8988T (cell line): ENCODE measurements around the gene BRINP2.

ENCODE experiments used
- DNase-seq: peaks from one replicate; pipeline ENCODE4 v3.0.0; 2011

BRINP2 gene

DNA sequence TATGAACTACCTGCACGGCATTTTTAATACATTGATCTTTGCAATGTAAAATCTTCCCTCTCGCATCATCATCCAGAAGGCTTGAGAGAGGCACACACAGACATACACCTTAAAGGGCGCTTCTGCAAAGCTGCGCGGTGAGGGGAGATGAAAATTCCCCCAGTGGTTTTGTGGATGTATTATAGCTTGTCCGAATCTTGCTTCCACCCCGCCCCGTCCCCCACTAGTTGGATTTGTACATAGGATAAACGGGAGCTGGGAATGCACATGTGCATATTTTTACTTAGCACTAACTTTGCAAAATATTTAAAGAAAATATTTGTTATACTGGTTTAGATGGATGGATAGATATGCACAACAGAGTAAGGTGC, 5.7 kb upstream of the BRINP2 start:
- DNase-seq, result no peak

DNA sequence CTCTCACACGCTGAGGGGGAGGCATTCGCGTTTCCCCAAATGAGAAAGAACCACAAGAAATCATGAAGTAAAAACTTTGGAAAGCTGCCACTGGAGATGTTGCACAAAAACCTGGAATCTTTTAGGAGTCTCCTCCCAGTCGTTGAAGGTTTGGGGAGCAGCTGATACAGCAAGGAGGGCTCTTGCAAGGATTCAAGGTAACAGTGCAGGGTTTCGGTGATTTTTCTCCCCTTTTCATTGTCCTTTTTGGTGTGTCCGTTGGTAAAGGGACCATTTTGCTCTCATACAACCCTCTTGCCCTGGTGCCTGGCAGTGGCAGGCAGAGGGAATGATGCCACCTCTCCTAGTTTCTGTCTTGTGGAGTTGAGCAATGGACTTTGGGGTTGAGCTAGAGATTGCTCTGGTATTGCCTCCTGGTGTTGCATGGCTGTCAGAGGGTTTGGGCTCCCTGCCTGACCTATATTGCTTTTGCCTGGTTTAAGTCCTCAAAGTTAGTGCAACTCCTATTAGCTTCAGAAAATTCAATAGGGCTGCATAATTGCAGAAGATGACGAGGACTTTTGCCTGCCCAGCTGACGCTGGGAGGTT, 872 bp downstream of the BRINP2 start:
- no peak for DNase-seq

DNA sequence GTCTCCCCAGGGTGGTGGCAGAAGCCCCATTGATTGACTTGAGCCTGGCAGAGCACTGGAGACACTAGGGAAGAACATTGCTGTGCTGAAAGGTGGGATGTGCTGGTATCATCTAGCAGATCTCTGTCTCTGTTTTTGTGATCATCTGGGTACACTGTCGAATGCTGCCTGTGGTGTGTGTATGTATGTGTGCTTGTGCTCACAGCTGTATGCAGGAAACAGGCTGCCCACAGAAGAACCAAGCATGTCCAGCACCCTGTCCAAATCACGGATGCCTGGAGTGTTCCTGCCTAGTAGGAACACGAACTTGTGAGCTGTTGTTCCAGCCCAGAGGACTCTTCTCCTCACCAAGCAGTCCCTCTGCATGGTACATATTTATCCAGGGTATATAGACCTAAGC, 1.5 kb downstream of the BRINP2 start:
- no peak for DNase-seq

DNA sequence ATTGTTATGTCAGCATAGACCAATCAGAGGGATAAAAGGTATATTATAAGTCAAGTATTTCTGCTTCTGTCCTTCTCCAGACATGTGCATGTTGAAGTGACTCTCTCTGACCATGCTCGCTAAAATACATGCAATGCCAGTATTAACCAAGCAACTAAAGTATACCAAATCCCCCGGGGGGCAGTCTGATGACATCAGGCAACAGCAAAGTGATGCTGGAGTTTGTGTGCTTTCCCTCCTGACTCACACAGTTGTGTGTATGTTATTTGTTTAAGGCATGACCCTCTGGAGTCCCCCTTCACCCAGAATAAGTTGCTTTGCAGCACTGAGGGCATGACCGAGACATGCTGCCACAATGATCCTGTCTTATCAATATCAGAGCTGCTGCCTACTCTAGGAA, 2.1 kb downstream of the BRINP2 start:
- no peak for DNase-seq

DNA sequence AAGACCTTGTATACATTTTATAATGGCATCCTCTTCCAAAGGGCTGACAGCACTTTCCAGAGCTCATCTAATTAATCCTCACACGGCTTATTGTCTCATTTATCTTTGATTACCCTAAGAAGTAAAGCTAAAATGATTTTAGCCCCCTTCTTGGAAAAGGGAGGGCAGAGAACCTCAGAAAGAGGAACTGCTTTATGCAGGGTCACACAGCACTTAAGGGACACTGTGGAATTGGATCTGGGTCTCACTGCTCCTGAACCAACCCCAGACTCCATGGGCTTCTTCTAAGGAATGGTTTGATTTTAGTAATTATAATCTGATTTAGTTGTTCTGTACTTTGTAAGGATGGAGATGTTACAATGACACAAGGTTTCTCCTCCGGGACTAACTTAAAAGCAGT, 3.2 kb downstream of the BRINP2 start:
- no peak for DNase-seq

DNA sequence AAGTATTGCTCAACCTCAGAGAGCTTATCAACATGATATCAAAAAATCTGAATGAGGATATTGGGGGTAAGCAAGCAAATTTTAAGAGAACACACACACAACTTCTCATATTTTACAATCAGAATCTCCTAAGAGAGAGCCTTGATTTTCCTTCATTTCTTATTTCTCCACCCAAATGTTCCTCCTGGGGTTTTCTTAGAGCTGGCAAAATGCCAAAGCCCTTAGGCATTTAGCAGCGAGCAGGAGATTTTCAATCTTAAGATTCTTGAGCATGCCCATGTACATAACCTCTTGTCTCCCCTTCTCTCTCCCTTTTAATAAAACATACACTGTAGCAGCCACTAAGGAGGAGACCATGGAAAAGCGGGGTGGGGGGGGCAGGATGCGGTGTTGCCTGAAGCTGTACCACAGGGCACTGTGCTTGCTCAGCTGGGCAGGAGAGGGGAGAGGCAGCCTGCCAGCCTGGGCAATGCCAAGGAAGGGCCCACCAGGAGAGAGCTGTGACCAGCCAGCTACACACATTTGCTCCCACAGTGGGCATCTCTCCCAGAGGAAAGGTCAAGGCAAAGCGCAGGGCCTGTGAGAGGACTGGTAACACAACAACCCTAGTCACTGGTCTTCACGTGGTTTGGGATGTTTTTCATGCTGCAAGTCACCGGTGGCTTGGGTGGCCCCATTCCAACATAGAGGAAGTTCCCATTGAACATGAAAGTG, 4.3 kb downstream of the BRINP2 start:
- DNase-seq, result no peak

DNA sequence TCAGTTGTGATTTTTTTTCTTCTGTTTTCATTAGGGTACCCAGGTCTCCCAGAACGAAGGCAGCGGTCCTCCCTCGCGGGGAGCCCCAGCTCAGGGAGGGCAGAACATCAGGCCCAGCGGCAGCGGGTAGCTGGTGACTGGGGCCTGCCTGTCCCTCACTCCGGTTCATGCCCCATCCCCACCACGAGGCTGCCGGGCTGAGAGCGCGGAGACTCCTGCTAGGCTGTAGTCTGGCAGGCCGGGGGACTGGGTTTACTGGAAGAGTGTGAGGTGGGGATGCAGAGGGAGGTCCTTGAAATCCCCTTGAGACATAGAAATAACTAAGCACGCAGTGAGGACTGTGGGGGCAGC, 10.5 kb downstream of the BRINP2 start:
- DNase-seq, result no peak

DNA sequence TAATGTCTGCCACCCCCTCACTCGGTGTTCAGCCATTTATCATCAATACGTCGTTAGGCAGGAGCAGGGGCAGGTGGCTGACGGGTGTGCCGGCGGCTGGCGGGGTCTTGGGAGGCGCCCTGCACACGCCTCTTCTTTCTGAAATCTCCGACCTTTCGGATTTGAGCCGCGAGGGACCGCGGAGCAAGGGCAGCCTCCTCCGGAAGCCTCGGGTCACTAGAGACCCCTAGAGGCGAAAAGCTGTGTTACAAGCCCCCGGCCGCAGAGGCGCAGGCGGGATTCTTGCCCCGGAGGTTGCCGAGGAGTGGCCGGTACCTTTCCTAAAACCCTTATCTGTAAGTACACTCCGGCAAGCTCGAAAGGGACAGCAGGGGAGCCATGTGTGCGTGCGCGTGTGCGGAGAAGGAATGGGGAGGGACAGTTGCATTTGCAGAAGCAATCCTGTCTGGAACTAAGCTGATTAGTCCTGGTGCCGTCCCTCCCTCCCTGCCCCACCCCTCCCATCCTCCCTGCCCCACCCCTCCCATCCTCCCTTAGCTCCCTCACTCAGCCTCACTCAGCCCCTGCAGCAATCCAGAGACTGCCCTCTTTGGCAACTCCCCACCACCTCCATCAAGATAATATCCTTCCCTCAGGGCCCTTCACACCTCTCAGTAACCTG, 11.0 kb downstream of the BRINP2 start:
- DNase-seq, result no peak

DNA sequence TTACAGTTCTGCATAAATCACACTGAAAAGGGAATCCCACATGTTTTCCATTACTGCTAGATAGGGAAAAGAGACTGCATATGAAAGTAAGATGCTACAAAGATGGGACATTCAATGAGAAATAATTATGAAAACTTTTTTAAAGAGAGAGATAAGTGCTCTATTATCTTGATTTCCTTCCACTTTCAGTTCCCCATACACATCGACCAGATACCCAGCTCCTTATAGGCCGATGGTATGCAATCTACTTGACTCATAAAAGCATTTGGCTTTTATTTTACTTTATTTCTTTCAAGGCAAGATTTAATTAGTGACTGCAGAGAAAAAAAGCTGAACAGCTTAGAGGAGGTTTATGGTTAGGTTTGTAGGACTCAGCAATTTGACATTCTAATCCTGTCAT, 13.1 kb downstream of the BRINP2 start:
- no peak for DNase-seq

DNA sequence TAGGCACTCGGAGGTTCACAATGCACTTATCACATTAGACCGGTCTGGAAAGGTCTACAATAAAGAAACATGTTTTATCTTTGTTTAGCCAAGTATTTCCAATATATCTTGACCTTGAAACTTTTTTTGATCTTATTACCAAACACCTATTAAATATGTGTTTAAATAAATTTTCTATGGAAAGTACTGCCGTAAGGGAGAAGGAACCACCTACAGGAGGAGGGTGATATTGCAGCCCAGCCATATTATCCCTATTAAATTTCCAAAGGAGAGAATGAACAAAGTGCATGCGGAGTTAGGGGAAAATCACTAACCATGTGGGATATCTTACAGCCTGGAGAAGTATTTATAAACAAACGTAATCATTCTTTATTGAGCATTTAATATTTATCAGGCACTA, 14.5 kb downstream of the BRINP2 start:
- no peak for DNase-seq

DNA sequence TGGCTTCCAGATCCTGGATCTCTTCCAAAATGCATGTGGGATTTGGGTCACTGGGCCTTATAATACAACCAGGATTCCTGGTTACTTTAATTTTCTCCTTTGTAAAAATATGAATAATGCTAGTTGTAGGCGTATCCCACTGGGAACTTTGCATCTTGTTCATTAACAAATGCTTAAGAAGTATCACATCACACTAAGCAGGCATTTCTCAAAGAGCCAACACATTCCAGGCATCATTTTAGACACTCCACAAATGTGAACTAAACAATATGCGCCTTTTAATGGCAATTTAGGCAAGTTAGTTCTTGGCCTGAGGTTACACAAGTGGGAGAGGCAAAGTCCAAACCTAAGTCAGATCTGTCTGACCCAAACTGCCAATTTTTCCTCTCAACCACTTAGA, 15.9 kb downstream of the BRINP2 start:
- no peak for DNase-seq

DNA sequence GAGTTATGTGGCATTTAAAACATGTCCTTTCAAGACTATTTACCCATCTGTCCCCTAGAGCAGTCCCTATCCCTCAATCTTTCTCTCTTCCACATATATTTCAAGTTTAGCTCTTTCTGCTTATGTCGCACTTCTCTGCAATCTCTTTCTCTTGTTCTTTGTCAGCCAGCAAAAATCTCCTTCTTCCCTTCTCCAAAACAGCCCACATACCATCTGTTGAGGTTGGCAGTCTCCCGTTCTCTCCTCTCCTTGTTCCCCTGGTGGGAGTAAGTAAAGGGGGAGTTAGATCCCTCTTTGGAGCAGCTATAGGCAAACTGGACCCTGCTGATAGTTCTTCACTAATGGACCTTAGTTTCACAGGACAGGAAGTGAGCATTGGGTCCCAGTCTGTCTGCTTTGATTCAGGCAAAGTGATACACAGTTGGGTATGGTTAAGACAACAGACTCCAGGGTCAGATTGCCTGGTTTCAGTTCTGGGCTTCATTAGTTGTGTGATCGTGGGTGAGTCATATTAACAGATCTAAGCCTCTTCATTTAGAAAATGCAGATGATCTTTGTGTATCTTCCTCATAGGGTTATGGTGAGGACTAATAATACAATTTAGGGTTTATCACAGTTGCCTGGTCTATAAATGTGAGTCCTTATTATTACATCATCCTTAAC, 19.7 kb downstream of the BRINP2 start:
- no peak for DNase-seq

DNA sequence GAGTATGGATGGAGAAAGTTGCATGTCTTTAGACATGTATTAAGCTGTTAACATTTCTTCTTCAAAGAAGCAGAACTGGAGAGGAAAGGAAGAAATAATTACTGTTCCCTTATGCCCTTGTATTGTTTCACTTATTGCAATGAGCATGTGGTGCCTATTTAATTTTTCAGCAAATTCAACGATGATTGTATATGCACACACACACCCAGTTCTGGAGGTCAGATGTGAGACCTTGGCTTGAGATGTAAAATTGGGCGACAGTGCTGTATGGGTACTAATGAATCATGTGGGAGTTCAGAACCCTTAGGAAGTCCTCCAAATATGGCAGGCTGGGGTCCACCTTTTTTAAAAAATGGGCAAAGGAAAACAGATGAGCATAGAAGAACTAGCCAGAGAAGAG, 27.5 kb downstream of the BRINP2 start:
- no peak for DNase-seq

DNA sequence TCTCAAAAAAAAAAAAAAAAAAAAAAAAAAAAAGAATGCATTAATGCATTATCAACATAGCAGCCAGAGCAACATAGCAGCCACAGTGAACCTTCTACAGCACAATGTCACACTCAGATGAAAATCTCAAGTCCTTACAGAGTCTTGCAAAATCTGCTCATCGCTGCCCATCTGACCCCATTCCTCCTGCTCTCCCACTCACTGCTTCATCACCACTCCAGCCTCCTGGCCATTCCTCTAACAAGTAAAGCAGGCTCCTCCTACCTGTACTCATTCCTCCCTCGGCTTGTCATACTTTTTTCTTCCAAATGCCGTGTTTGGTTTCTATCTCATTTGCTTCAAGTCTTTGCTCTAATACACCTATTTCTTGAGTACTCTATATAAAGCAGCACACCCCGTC, 29.5 kb downstream of the BRINP2 start:
- no peak for DNase-seq

DNA sequence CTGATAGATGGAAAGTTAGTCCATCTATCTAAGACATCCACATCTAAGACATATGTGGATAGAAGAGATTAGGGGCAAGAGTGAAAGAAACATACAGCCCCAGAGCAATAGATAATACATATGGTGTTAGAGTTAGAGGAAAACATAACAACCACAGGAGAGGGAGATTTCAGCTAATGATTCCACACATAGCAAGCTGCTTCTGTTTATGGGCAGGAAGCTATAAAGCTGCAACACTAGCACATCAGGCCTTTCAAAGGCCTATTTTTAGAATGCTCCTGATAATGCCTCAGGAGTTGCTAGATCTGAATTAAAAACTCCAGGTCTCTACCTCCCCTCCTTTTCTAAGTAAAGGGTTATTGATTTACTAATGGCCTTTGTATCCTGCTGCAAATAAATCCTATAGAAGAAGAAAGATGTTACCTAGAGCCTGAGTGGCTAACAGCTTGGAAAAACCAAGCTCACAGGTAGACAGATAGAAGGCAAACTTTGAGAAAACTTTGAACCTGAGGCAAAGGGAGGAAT, 36.1 kb downstream of the BRINP2 start:
- no peak for DNase-seq

DNA sequence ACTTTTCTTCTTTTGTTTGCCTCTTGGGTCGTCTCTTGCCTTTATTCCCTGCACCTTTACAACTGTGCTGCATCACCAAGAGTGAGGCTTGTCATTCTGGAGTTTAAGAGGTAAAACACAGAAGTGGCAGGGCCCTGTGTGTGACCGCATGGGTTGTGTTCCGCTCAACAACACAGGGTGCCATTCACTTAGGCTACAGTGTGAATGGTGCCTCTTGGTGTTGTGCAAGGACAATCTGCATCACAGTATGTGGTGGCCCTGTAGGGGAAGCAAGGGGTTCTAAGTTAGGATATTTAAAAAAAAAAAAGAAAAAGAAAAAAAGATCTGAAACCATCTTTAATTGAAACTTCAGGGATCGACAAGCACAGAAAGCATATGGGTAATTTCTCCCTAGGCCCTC, 38.2 kb downstream of the BRINP2 start:
- DNase-seq, result no peak

DNA sequence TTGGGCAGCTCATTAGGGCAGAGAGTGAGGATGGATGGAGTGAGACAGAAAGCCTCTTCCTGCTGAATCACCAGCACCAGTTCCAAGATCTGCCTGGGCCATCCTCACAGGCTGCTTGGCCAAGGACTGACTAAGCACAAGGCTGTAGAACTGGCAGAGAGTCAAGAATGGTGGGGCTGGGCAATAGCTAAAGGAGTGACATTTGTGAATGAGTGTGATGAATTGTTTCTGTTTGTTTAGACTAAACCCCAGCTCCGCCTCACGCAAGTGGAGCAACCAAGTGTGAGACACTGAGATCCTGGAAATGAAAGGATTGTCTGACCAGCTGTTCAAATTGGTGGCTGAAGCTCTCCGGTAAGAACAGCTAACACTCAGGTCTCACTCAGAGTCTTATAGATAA, 38.6 kb downstream of the BRINP2 start:
- no peak for DNase-seq

DNA sequence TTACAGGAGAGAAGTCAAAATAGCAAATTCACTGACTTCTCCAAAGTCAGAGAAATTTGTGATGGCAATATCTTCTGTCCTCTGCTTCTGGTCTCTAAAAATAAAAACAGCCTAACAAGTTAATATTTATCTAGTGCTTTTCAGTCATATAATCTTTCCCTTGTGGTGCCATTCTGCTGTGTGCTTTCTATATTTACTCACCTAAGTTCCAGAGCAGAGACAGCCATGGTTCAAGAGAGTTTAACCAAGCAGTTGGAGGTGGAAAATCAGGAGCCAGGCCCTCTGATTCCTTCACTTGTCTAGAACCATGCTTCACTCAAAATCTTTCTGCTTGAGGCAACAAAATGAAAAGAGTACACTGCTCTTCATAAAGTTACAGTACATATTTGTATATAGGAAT, 39.3 kb downstream of the BRINP2 start:
- DNase-seq, result no peak

DNA sequence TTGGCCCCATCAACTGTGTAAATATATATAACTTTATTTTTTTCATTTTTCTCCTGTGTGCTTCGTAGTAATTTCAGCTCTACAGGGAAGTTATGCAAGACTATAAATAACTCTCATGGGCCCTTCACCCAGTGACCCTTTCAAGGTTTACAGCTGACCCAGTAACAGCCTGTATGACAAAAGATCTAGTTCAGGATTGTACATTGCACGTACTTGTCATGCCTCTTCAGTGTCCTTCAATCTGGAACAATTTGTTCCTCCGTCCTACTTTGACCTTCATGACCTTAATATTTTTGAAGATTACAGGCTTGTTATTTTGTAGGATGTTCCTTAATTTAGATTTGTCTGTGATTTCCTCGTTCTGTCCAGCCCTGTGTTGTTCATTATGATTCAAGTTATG, 40.5 kb downstream of the BRINP2 start:
- DNase-seq, result no peak

DNA sequence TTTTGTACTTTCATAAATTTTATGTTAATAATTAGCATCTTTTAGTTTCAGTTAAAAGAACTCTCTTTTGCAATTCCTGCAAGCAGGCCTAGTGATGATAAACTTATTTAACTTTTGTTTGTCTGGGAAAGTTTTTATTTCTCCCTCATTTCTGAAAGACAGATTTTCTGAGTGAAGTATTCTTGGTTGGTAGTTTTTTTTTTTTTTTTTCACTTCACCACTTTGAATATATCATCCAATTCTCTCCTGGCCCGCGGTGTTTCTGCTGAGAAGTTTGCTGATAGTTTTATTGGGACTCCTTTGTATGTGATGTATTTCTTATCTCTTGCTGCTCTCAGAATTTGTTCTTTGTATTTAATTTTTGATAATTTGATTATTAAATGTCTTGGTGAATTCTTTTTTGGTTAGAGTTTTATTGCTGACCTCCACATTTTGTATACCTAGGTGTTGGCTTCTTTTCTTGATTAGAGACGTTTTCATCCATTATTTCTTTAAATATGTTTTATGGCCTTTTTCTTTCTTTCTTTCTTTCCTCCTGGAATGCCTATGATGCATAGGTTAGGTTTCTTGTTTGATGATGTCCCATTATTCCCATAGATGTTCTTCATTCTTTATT, 45.9 kb downstream of the BRINP2 start:
- DNase-seq, result no peak

DNA sequence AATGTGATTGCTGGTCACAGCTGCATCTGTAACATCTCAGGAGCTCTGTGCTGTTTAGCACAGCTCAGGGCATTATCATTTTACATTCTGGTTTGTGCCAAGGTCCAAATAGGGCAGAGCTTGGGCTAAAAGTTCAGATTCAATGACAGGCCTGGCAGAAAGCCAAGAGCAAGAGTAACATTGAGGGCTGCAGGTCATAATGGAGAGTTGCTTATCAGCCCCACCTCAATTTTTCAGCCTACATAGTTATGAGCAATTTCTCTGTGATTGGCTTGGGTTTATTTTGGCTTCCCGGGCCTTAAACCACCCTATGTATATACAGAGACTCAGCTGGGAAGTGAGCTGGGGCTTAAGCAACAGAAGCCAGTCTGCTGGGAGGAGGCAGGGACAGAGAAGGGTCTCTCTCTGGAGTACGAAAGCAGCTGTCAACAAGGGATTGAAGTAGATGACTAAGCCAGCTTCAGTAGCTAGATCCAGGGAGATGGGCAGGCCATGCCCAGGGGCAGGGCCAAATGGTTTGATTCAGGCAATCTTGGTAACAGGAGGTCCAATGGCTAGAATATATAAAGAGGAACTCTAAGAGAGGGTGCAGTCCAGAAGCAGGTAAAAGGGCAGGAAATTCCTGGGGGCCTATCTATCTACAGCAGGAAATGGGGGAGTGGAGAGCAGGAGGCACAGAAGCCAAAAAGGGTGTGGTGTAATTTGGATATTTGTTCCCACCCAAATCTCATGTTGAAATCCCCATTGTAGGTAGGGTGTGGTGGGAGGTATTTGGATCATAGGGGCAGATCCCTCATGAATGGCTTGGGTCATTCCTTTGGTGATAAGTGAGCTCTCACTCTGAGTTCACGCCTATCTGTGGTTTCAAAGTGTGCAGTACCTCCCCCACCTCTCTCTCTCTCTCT, 49.0 kb downstream of the BRINP2 start:
- no peak for DNase-seq

DNA sequence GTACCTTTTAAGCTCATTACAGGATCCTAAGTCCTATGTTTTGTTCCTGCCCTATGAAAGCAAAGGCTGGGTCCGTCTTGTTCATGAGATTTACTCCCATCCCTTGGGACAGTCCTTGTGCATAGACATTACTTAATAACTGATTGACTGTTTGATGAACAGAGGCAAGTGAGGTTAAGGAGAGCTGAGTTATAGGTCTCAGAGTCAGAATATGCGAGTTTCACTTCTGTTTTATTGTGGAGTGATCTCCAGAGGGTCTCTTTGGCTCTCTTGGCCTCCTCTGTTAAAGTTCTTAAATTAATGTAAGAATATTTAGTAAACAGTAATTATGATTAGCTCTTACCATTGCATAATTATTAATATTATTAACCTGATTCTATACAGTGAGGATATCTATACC, 52.6 kb downstream of the BRINP2 start:
- no peak for DNase-seq
